Measurements from ENCODE around the gene SYCP2L.

DNA sequence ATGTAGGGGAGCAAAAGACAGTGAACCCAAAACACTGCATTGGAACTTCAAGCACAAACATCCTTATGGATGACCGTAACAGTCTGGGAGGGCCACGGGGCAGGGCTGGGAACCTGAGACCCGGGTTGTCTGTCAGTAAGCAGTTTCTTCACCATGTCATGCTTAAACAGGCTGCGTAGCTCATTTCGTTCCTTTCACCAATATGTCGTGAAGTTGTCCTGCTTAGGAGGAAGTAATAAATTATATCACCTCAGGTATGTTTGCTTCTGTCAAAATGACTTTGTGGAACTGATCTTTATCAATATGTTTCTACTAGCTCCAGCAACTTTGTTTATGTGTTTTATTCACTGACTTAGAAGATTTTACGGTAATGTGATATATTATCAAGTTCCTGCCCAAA, 36.1 kb upstream of the SYCP2L start:
- no peak for TF ChIP-seq POLR2A (IDR thresholded peaks at IDR 0.05)
- TF ChIP-seq, protein P1, sequence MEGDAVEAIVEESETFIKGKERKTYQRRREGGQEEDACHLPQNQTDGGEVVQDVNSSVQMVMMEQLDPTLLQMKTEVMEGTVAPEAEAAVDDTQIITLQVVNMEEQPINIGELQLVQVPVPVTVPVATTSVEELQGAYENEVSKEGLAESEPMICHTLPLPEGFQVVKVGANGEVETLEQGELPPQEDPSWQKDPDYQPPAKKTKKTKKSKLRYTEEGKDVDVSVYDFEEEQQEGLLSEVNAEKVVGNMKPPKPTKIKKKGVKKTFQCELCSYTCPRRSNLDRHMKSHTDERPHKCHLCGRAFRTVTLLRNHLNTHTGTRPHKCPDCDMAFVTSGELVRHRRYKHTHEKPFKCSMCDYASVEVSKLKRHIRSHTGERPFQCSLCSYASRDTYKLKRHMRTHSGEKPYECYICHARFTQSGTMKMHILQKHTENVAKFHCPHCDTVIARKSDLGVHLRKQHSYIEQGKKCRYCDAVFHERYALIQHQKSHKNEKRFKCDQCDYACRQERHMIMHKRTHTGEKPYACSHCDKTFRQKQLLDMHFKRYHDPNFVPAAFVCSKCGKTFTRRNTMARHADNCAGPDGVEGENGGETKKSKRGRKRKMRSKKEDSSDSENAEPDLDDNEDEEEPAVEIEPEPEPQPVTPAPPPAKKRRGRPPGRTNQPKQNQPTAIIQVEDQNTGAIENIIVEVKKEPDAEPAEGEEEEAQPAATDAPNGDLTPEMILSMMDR (IDR thresholded peaks at IDR 0.05 in 4 of 5, conservative IDR thresholded peaks at IDR 0.05 in 1 of 5) = no peak
